ENCODE data around the gene TGDS. TPM values are rescaled to one million over a fixed set of nuclear protein-coding genes. Genes with fewer than 3 reads are reported as not detected.

The TGDS gene
- total RNA-seq, 6 experiments from 2014 or later = 7.8 to 9.3 (median 8.9) TPM

GRCh38 chr13:94558716-94559115 lies 37.2 kb downstream of the TGDS start:
- no peak overlapping the region for H3K4me3 Mint-ChIP-seq
- H3K4me1 Mint-ChIP-seq (ENCODE audit: low read depth) = no peaks in the 10 kb centered on the region
- no peak for DNase-seq
- H3K27me3 Mint-ChIP-seq (ENCODE audit: insufficient read depth) = no peaks in the 10 kb centered on the region; the same call in none of the 2 replicates
- TF ChIP-seq CTCF (IDR thresholded peaks at IDR 0.05) = no peak
- no peak overlapping the region for H3K27ac Mint-ChIP-seq
- H3K9me3 Mint-ChIP-seq = no peaks in the 10 kb centered on the region
- H3K36me3 Mint-ChIP-seq (ENCODE audit: low read depth) = no peaks in the 10 kb centered on the region

GRCh38 chr13:94557684-94558235 lies 38.2 kb downstream of the TGDS start:
- DNase-seq = no peak
- no peaks in the 10 kb centered on the region for H3K36me3 Mint-ChIP-seq (ENCODE audit: low read depth)
- no peak overlapping the region for H3K4me3 Mint-ChIP-seq
- H3K27ac Mint-ChIP-seq = no peak overlapping the region
- H3K9me3 Mint-ChIP-seq = no peaks in the 10 kb centered on the region
- no peak for TF ChIP-seq CTCF (IDR thresholded peaks at IDR 0.05)
- peaks cover 2% of the 10 kb centered on the region; the same call in 1 of the 2 replicates for H3K27me3 Mint-ChIP-seq (ENCODE audit: insufficient read depth)
- H3K4me1 Mint-ChIP-seq (ENCODE audit: low read depth) = no peaks in the 10 kb centered on the region

GRCh38 chr13:94556621-94557020 lies 39.3 kb downstream of the TGDS start:
- Mint-ChIP-seq H3K9me3 (no peaks in the 10 kb centered on the region), H3K36me3 (ENCODE audit: low read depth) (no peaks in the 10 kb centered on the region), H3K4me1 (ENCODE audit: low read depth) (no peaks in the 10 kb centered on the region), H3K4me3 (no peak overlapping the region), H3K27ac (no peak overlapping the region), H3K27me3 (ENCODE audit: insufficient read depth) (peaks cover 2% of the 10 kb centered on the region; the same call in 1 of the 2 replicates)
- TF ChIP-seq CTCF (IDR thresholded peaks at IDR 0.05) = no peak
- no peak for DNase-seq

GRCh38 chr13:94556041-94556440 lies 39.9 kb downstream of the TGDS start:
- no peak for DNase-seq
- no peak for TF ChIP-seq CTCF (IDR thresholded peaks at IDR 0.05)
- no peaks in the 10 kb centered on the region for H3K36me3 Mint-ChIP-seq (ENCODE audit: low read depth)
- peaks cover 2% of the 10 kb centered on the region; the same call in 1 of the 2 replicates for H3K27me3 Mint-ChIP-seq (ENCODE audit: insufficient read depth)
- no peak overlapping the region for H3K27ac Mint-ChIP-seq
- no peak overlapping the region for H3K4me3 Mint-ChIP-seq
- H3K9me3 Mint-ChIP-seq = no peaks in the 10 kb centered on the region
- peaks cover 2% of the 10 kb centered on the region; the same call in 1 of the 2 replicates for H3K4me1 Mint-ChIP-seq (ENCODE audit: low read depth)

GRCh38 chr13:94553766-94554165 lies 42.2 kb downstream of the TGDS start:
- Mint-ChIP-seq H3K27ac (no peak overlapping the region), H3K9me3 (peaks cover 4% of the 10 kb centered on the region; the same call in 1 of the 2 replicates), H3K4me3 (no peak overlapping the region), H3K27me3 (ENCODE audit: insufficient read depth) (peaks cover 7% of the 10 kb centered on the region), H3K36me3 (ENCODE audit: low read depth) (no peaks in the 10 kb centered on the region), H3K4me1 (ENCODE audit: low read depth) (peaks cover 18% of the 10 kb centered on the region)
- DNase-seq = no peak
- TF ChIP-seq CTCF (IDR thresholded peaks at IDR 0.05) = no peak
